ENCODE data around the gene PDE4D.
"Not testable (repeated sequence)": the region's sequence is repeated elsewhere in the genome, so short reads cannot be mapped to it uniquely, and the experiment has no call there.

Gene PDE4D

GRCh38 chr5:59312223-59312622 lies 581.3 kb downstream of the PDE4D start:
- no peak for DNase-seq

GRCh38 chr5:59308685-59309084 lies 584.8 kb downstream of the PDE4D start:
- not testable (repeated sequence) for DNase-seq

GRCh38 chr5:59303289-59303716 lies 590.2 kb downstream of the PDE4D start:
- DNase-seq: not testable (repeated sequence)

GRCh38 chr5:59302509-59302908 lies 591.0 kb downstream of the PDE4D start:
- not testable (repeated sequence) for DNase-seq

GRCh38 chr5:59301727-59302126 lies 591.8 kb downstream of the PDE4D start:
- no peak for DNase-seq

GRCh38 chr5:59300930-59301329 lies 592.6 kb downstream of the PDE4D start:
- no peak for DNase-seq

GRCh38 chr5:59299006-59299405 lies 594.5 kb downstream of the PDE4D start:
- no peak for DNase-seq

- DNase-seq: no peak
Observed at GRCh38 chr5:59296317-59297264, 596.9 kb downstream of the PDE4D start.

GRCh38 chr5:59293700-59294099 lies 599.8 kb downstream of the PDE4D start:
- no peak for DNase-seq

GRCh38 chr5:59291941-59292340 lies 601.6 kb downstream of the PDE4D start:
- no peak for DNase-seq

- DNase-seq: no peak
Observed at GRCh38 chr5:59287884-59288283, 605.6 kb downstream of the PDE4D start.

GRCh38 chr5:59287361-59287760 lies 606.2 kb downstream of the PDE4D start:
- no peak for DNase-seq

GRCh38 chr5:59286510-59286909 lies 607.0 kb downstream of the PDE4D start:
- DNase-seq: no peak

- no peak for DNase-seq
Observed at GRCh38 chr5:59285300-59286016, 608.1 kb downstream of the PDE4D start.

GRCh38 chr5:59282726-59283125 lies 610.8 kb downstream of the PDE4D start:
- no peak for DNase-seq

GRCh38 chr5:59279979-59280378 lies 613.5 kb downstream of the PDE4D start:
- DNase-seq: no peak

GRCh38 chr5:59276917-59277372 lies 616.6 kb downstream of the PDE4D start:
- no peak for DNase-seq

GRCh38 chr5:59276325-59276675 lies 617.2 kb downstream of the PDE4D start:
- no peak for DNase-seq

- no peak for DNase-seq
Observed at GRCh38 chr5:59275510-59276324, 617.8 kb downstream of the PDE4D start.

- no peak for DNase-seq
Observed at GRCh38 chr5:59275170-59275509, 618.4 kb downstream of the PDE4D start.

- no peak for DNase-seq
Observed at GRCh38 chr5:59274106-59274636, 619.4 kb downstream of the PDE4D start.

GRCh38 chr5:59272809-59273427 lies 620.6 kb downstream of the PDE4D start:
- no peak for DNase-seq

All from 8988T (cell line).